Calu3 (cell line): Measurements from ENCODE around the gene SCFD2. TPM values are rescaled to one million over a fixed set of nuclear protein-coding genes. Genes with fewer than 3 reads are reported as not detected.

Experiments
- BruUV-seq: library from RNA; stranded (reverse); fragments of 400-500 nt; replicated peaks from 2 replicates; lab custom pipeline; 2021; lab: Mats Ljungman, UMichigan
- CTCF ChIA-PET: fragments of 300-600 bp; sonication (Branson Sonifier 250); formaldehyde crosslinking; loops from one replicate; lab custom pipeline; 2022; ENCODE audit warnings: antibody characterized with exemption; lab: Charles Lee
- DNase-seq: peaks from one replicate; pipeline ENCODE4 v3.0.0; 2022
- H3K27ac Mint-ChIP-seq: one replicate; pipeline ENCODE4 v1.8.0; 2022; ENCODE audit warnings: mixed read lengths; ENCODE audit not compliant: unreplicated experiment
- H3K27me3 Mint-ChIP-seq: one replicate; pipeline ENCODE4 v1.8.0; 2022; ENCODE audit warnings: mixed read lengths; ENCODE audit not compliant: unreplicated experiment
- H3K36me3 Mint-ChIP-seq: one replicate; pipeline ENCODE4 v1.8.0; 2022; ENCODE audit warnings: mild to moderate bottlenecking, moderate library complexity, mixed read lengths; ENCODE audit not compliant: insufficient read depth, unreplicated experiment
- H3K4me1 Mint-ChIP-seq: one replicate; pipeline ENCODE4 v1.8.0; 2022; ENCODE audit warnings: mild to moderate bottlenecking, low read depth, mixed read lengths; ENCODE audit not compliant: unreplicated experiment
- H3K4me3 Mint-ChIP-seq: one replicate; pipeline ENCODE4 v1.8.0; 2022; ENCODE audit warnings: mild to moderate bottlenecking, low read depth, moderate library complexity, mixed read lengths; ENCODE audit not compliant: unreplicated experiment
- H3K9me3 Mint-ChIP-seq: one replicate; pipeline ENCODE4 v1.8.0; 2022; ENCODE audit warnings: low read depth, mixed read lengths; ENCODE audit not compliant: unreplicated experiment
- intact Hi-C: fragments of 100-400 bp; cut with micrococcal nuclease; formaldehyde crosslinking; loops from one replicate; pipeline ENCODE4 v1.10.0; 2022; ENCODE audit not compliant: unreplicated experiment
- total RNA-seq: library from RNA; stranded (reverse); gene quantifications from 2 replicates; pipeline ENCODE4 v1.2.3, GENCODE V29; 2022
- TF ChIP-seq, protein P1 (sequence below): fragments of 200-600 bp; IDR thresholded peaks from one replicate; pipeline ENCODE4 v1.8.0; 2022; ENCODE audit warnings: antibody characterized with exemption; ENCODE audit not compliant: unreplicated experiment

Gene SCFD2
- total RNA-seq, 1 experiment from 2014 or later, result 16.7 TPM

DNA sequence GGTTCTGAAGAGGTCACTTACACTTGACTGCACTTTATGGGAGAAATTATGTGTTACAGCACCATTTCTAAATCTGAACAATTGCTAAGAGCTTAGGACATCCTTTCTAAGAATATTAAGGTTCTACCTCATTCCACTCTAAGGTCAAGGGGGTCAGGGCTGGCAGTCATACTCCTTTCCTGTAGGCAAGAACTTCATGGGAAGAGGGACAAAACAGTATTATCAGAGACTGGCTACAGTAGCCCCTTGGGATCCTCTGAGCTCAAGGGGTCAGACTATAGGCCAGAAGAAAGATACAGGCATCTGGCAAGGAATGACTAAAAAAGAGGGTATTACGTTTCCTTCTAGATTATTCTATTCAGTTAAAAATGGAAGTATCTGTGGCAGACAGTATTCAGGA is 388.6 kb downstream of the SCFD2 start:
- Mint-ChIP-seq H3K36me3 (no peaks in the 10 kb centered on the region), H3K4me1 (no peaks in the 10 kb centered on the region), H3K9me3 (no peaks in the 10 kb centered on the region), H3K27me3 (no peaks in the 10 kb centered on the region), H3K27ac (no peak overlapping the region), H3K4me3 (no peak overlapping the region)
- no TSS peak for BruUV-seq
- intact Hi-C loops, result no loop called here
- no peak for DNase-seq
- TF ChIP-seq, protein P1, sequence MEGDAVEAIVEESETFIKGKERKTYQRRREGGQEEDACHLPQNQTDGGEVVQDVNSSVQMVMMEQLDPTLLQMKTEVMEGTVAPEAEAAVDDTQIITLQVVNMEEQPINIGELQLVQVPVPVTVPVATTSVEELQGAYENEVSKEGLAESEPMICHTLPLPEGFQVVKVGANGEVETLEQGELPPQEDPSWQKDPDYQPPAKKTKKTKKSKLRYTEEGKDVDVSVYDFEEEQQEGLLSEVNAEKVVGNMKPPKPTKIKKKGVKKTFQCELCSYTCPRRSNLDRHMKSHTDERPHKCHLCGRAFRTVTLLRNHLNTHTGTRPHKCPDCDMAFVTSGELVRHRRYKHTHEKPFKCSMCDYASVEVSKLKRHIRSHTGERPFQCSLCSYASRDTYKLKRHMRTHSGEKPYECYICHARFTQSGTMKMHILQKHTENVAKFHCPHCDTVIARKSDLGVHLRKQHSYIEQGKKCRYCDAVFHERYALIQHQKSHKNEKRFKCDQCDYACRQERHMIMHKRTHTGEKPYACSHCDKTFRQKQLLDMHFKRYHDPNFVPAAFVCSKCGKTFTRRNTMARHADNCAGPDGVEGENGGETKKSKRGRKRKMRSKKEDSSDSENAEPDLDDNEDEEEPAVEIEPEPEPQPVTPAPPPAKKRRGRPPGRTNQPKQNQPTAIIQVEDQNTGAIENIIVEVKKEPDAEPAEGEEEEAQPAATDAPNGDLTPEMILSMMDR, result no peak
- CTCF ChIA-PET, result interaction anchor here (0.6 to 1.0 kb wide), 2 partner anchors 341 to 389 kb away, joined by 3 to 5 read pairs; no protein-coding TSS in a partner anchor

GRCh38 chr4:52976523-52977230 is 389.2 kb downstream of the SCFD2 start:
- no peaks in the 10 kb centered on the region for H3K36me3 Mint-ChIP-seq
- H3K27me3 Mint-ChIP-seq, result no peaks in the 10 kb centered on the region
- no peak overlapping the region for H3K4me3 Mint-ChIP-seq
- TF ChIP-seq, protein P1, result no peak
- no peak for DNase-seq
- H3K4me1 Mint-ChIP-seq, result no peaks in the 10 kb centered on the region
- no peaks in the 10 kb centered on the region for H3K9me3 Mint-ChIP-seq
- CTCF ChIA-PET, result interaction anchor here (0.6 kb wide), 1 partner anchor 340 kb away, joined by 3 read pairs; no protein-coding TSS in a partner anchor
- no peak overlapping the region for H3K27ac Mint-ChIP-seq
- intact Hi-C loops, result no loop called here
- no TSS peak for BruUV-seq

- H3K4me3 Mint-ChIP-seq, result no peak overlapping the region
- intact Hi-C loops, result no loop called here
- H3K27me3 Mint-ChIP-seq, result no peaks in the 10 kb centered on the region
- H3K36me3 Mint-ChIP-seq, result no peaks in the 10 kb centered on the region
- DNase-seq, result no peak
- no peak overlapping the region for H3K27ac Mint-ChIP-seq
- CTCF ChIA-PET, result no interaction called here
- H3K9me3 Mint-ChIP-seq, result peaks cover 5% of the 10 kb centered on the region
- H3K4me1 Mint-ChIP-seq, result no peaks in the 10 kb centered on the region
- BruUV-seq, result no TSS peak
- TF ChIP-seq, protein P1, result no peak
Measured at GRCh38 chr4:52968691-52969090, 397.2 kb downstream of the SCFD2 start.

DNA sequence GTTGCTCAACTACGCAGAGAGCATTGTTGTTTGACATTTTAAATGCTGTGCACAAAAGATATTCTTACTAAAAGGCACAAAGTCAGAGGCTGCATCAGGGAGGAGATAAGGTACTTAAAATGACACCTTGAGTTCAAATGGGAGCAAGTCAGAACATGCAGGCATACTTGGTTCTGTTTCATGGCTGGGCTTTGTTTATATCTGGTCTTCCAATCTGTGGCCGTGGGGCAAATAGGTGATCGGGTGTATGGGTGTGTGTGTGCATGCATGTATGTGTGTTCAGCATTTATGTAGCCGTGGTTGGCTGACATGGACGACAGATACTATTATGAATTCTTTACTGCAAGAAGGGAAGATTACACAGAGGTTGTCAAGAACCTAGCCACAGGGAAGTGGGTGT is 397.6 kb downstream of the SCFD2 start:
- TF ChIP-seq, protein P1, result no peak
- no TSS peak for BruUV-seq
- CTCF ChIA-PET, result no interaction called here
- no peak overlapping the region for H3K4me3 Mint-ChIP-seq
- intact Hi-C loops, result no loop called here
- no peaks in the 10 kb centered on the region for H3K36me3 Mint-ChIP-seq
- H3K27ac Mint-ChIP-seq, result no peak overlapping the region
- H3K27me3 Mint-ChIP-seq, result no peaks in the 10 kb centered on the region
- H3K9me3 Mint-ChIP-seq, result peaks cover 5% of the 10 kb centered on the region
- DNase-seq, result no peak
- no peaks in the 10 kb centered on the region for H3K4me1 Mint-ChIP-seq
